ENCODE data around the gene DGKG. TPM values are rescaled to one million over a fixed set of nuclear protein-coding genes. Genes with fewer than 3 reads are reported as not detected.

Gene DGKG
- polyA plus RNA-seq, 1 of the 3 experiments (the other 2 are of a cell fraction), result 0.12 TPM

- Histone ChIP-seq H3K4me3 (ENCODE audit: low read depth in 2 of 2, low read length in 1 of 2) (no peak overlapping the region), H3K9ac (no peak overlapping the region), H4K20me1 (ENCODE audit: insufficient read depth) (no peaks in the 10 kb centered on the region), H2AFZ (ENCODE audit: low read depth) (no peak overlapping the region), H3K9me3 (no peaks in the 10 kb centered on the region), H3F3A (replicated peaks; ENCODE audit: insufficient read depth) (no peaks in the 10 kb centered on the region), H3K4me1 (ENCODE audit: control insufficient read depth in 1 of 2, insufficient read depth in 2 of 2, low read depth in 1 of 2, low read length in 1 of 2) (no peaks in the 10 kb centered on the region), H3K4me2 (no peak overlapping the region), H3K27ac (ENCODE audit: low read depth in 2 of 2, low read length in 1 of 2) (no peak overlapping the region), H3K9me2 (no peaks in the 10 kb centered on the region), H3K27me3 (ENCODE audit: insufficient read depth) (peaks cover 7% of the 10 kb centered on the region; the same call in 1 of the 2 replicates), H3K79me2 (ENCODE audit: insufficient read depth) (no peaks in the 10 kb centered on the region), H3K36me3 (replicated peaks in 1 of 2; ENCODE audit: control insufficient read depth in 1 of 2, insufficient read depth in 2 of 2, low read length in 1 of 2) (no peaks in the 10 kb centered on the region)
- no peak for TF ChIP-seq ZBTB33 (IDR thresholded peaks at IDR 0.05; ENCODE audit: borderline replicate concordance, low read depth)
- no peak for TF ChIP-seq USF2 (IDR thresholded peaks at IDR 0.05; ENCODE audit: borderline replicate concordance, low read depth, low read length)
- TF ChIP-seq CTCF (IDR thresholded peaks at IDR 0.05), result no peak
- no peak for TF ChIP-seq SIN3A (IDR thresholded peaks at IDR 0.05; ENCODE audit: borderline replicate concordance, low read depth, low read length)
- WGBS (ENCODE audit: low lambda C conversion rate), result 37% methylated on average over 7 of the region's 7 CpGs
- ChIA-PET POLR2A (no interaction called here), CTCF (interaction anchor here (0.7 to 1.7 kb wide), 2 partner anchors 15 to 18 kb away, joined by 3 to 6 read pairs; no protein-coding TSS in a partner anchor)
- no peak for DNase-seq
Measured at GRCh38 chr3:186224041-186224610, 137.9 kb downstream of the DGKG start.

GRCh38 chr3:186223476-186223875 lies 138.6 kb downstream of the DGKG start:
- H3K4me3 ChIP-seq (ENCODE audit: low read depth in 2 of 2, low read length in 1 of 2), result no peak overlapping the region
- no peaks in the 10 kb centered on the region for H3K9me2 ChIP-seq
- no peaks in the 10 kb centered on the region for H3K36me3 ChIP-seq (replicated peaks in 1 of 2; ENCODE audit: control insufficient read depth in 1 of 2, insufficient read depth in 2 of 2, low read length in 1 of 2)
- no peaks in the 10 kb centered on the region for H3F3A ChIP-seq (replicated peaks; ENCODE audit: insufficient read depth)
- H3K9me3 ChIP-seq, result no peaks in the 10 kb centered on the region
- no peaks in the 10 kb centered on the region for H3K4me1 ChIP-seq (ENCODE audit: control insufficient read depth in 1 of 2, insufficient read depth in 2 of 2, low read depth in 1 of 2, low read length in 1 of 2)
- WGBS (ENCODE audit: low lambda C conversion rate), result 59% methylated on average over 5 of the region's 5 CpGs
- peaks cover 7% of the 10 kb centered on the region; the same call in 1 of the 2 replicates for H3K27me3 ChIP-seq (ENCODE audit: insufficient read depth)
- POLR2A ChIA-PET, result no interaction called here
- no peak overlapping the region for H2AFZ ChIP-seq (ENCODE audit: low read depth)
- CTCF ChIA-PET, result no interaction called here
- no peaks in the 10 kb centered on the region for H4K20me1 ChIP-seq (ENCODE audit: insufficient read depth)
- TF ChIP-seq FOXM1 (IDR thresholded peaks at IDR 0.05; ENCODE audit: low read depth), result no peak
- H3K27ac ChIP-seq (ENCODE audit: low read depth in 2 of 2, low read length in 1 of 2), result no peak overlapping the region
- DNase-seq, result no peak
- H3K79me2 ChIP-seq (ENCODE audit: insufficient read depth), result no peaks in the 10 kb centered on the region
- H3K9ac ChIP-seq, result no peak overlapping the region
- no peak overlapping the region for H3K4me2 ChIP-seq
